Kidney glomerular epithelial cell (primary cell): ENCODE results near the gene NUF2.

Experiments used
- DNase-seq: peaks from one replicate; lab custom pipeline; 2025; lab: John Stamatoyannopoulos, UW

NUF2 gene

DNA sequence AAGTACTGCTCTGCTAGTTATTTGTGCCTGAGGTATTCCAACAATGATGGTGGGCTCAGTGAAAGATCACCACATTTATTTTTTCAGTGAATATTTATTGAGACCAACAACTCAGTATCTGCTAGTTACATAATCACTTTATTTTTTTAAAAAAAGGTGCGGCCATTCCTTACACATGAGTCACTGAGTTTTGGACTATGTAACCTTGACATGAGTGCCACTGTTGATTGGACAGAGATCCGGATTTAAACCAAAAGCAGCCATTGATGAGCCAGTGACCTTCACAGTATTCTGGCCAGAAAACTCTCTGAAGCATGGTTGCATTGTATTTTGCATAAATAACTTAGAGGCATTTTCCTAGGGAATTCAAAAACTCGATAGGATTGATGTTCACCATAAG, 79.5 kb downstream of the NUF2 start:
- no peak for DNase-seq
